GM21381 (cell line): ENCODE data around the gene DSCAML1.

ENCODE experiments used
- ATAC-seq: cut with Tn5 transposase; IDR thresholded peaks from one replicate; pipeline ENCODE4 v1.9.1; 2021; ENCODE audit warnings: mild to moderate bottlenecking, moderate library complexity; ENCODE audit not compliant: unreplicated experiment

Gene DSCAML1

GRCh38 chr11:117670924-117671323, 126.1 kb downstream of the DSCAML1 start:
- no peak for ATAC-seq

- no peak for ATAC-seq
Measured at GRCh38 chr11:117670443-117670842, 126.6 kb downstream of the DSCAML1 start.

- no peak for ATAC-seq
Measured at GRCh38 chr11:117669616-117670015, 127.4 kb downstream of the DSCAML1 start.

- no peak for ATAC-seq
Measured at GRCh38 chr11:117669062-117669461, 128.0 kb downstream of the DSCAML1 start.

- ATAC-seq: no peak
Measured at GRCh38 chr11:117668321-117668751, 128.7 kb downstream of the DSCAML1 start.

- ATAC-seq: no peak
Measured at GRCh38 chr11:117664897-117665296, 132.1 kb downstream of the DSCAML1 start.

- no peak for ATAC-seq
Measured at GRCh38 chr11:117663821-117664220, 133.2 kb downstream of the DSCAML1 start.

- ATAC-seq: no peak
Measured at GRCh38 chr11:117663414-117663813, 133.6 kb downstream of the DSCAML1 start.

- no peak for ATAC-seq
Measured at GRCh38 chr11:117662671-117663269, 134.2 kb downstream of the DSCAML1 start.

GRCh38 chr11:117662255-117662654, 134.8 kb downstream of the DSCAML1 start:
- ATAC-seq: no peak

GRCh38 chr11:117658809-117659208, 138.2 kb downstream of the DSCAML1 start:
- ATAC-seq: no peak

GRCh38 chr11:117657794-117658193, 139.2 kb downstream of the DSCAML1 start:
- no peak for ATAC-seq

- no peak for ATAC-seq
Measured at GRCh38 chr11:117654281-117655255, 142.4 kb downstream of the DSCAML1 start.

- ATAC-seq: no peak
Measured at GRCh38 chr11:117652521-117652920, 144.5 kb downstream of the DSCAML1 start.

- ATAC-seq: no peak
Measured at GRCh38 chr11:117649296-117650055, 147.5 kb downstream of the DSCAML1 start.

- ATAC-seq: no peak
Measured at GRCh38 chr11:117647872-117648271, 149.1 kb downstream of the DSCAML1 start.

- ATAC-seq: no peak
Measured at GRCh38 chr11:117647207-117647606, 149.8 kb downstream of the DSCAML1 start.

- ATAC-seq: no peak
Measured at GRCh38 chr11:117646411-117646810, 150.6 kb downstream of the DSCAML1 start.

- no peak for ATAC-seq
Measured at GRCh38 chr11:117644403-117645155, 152.4 kb downstream of the DSCAML1 start.

GRCh38 chr11:117643606-117644300, 153.3 kb downstream of the DSCAML1 start:
- ATAC-seq: no peak
